Neural progenitor cell (in vitro differentiated cells): ENCODE measurements around the gene GAB2. TPM values are rescaled to one million over a fixed set of nuclear protein-coding genes. Genes with fewer than 3 reads are reported as not detected.

ENCODE experiments used
- DNase-seq: peaks from one replicate; pipeline ENCODE4 v3.0.0-alpha.2; 2016; ENCODE audit warnings: low spot score
- H2AFZ ChIP-seq: fragments of 200-600 bp; sonication (generic); replicated peaks from 2 replicates; pipeline ENCODE4 v1.6.1; 2016; ENCODE audit warnings: antibody characterized with exemption
- H3F3A ChIP-seq: fragments of 200-600 bp; sonication (generic); 2 replicates; pipeline ENCODE4 v1.6.1; 2016; ENCODE audit warnings: antibody characterized with exemption, low read depth
- H3K27ac ChIP-seq: fragments of 200-600 bp; sonication (generic); 2 replicates; pipeline ENCODE4 v1.5.1; 2016; ENCODE audit warnings: mild to moderate bottlenecking
- H3K27me3 ChIP-seq: fragments of 200-600 bp; sonication (generic); 2 replicates; pipeline ENCODE4 v1.6.1; 2016; ENCODE audit warnings: mild to moderate bottlenecking, moderate library complexity
- H3K36me3 ChIP-seq: fragments of 200-600 bp; sonication (generic); 2 replicates; pipeline ENCODE4 v1.5.1; 2016
- H3K4me1 ChIP-seq: fragments of 200-600 bp; sonication (generic); 2 replicates; pipeline ENCODE4 v1.6.1; 2016; ENCODE audit warnings: mixed run types
- H3K4me2 ChIP-seq: fragments of 200-600 bp; sonication (generic); 2 replicates; pipeline ENCODE4 v1.6.1; 2016
- H3K4me3 ChIP-seq: fragments of 200-600 bp; sonication (generic); 2 replicates; pipeline ENCODE4 v1.5.1; 2016
- H3K79me2 ChIP-seq: fragments of 200-600 bp; sonication (generic); 2 replicates; pipeline ENCODE4 v1.6.1; 2016; ENCODE audit warnings: low read depth
- H3K9ac ChIP-seq: fragments of 200-600 bp; sonication (generic); 2 replicates; pipeline ENCODE4 v1.6.1; 2016
- H3K9me3 ChIP-seq: fragments of 200-600 bp; sonication (generic); 2 replicates; pipeline ENCODE4 v1.5.1; 2016; ENCODE audit warnings: low read depth
- H4K20me1 ChIP-seq: fragments of 200-600 bp; sonication (generic); 2 replicates; pipeline ENCODE4 v1.6.1; 2016; ENCODE audit warnings: low read depth
- H3K27ac Mint-ChIP-seq: 3 replicates; pipeline ENCODE4 v1.8.0; 2021; ENCODE audit warnings: mixed read lengths
- H3K27me3 Mint-ChIP-seq: 2 replicates; pipeline ENCODE4 v1.8.0; 2022; ENCODE audit warnings: low read depth, mild to moderate bottlenecking, inconsistent platforms, moderate library complexity, mixed read lengths; ENCODE audit not compliant: insufficient read depth
- H3K36me3 Mint-ChIP-seq: 3 replicates; pipeline ENCODE4 v1.8.0; 2021; ENCODE audit warnings: mixed read lengths
- H3K4me1 Mint-ChIP-seq: 3 replicates; pipeline ENCODE4 v1.8.0; 2021; ENCODE audit warnings: mixed read lengths
- H3K4me3 Mint-ChIP-seq: 3 replicates; pipeline ENCODE4 v1.8.0; 2021; ENCODE audit warnings: mild to moderate bottlenecking, moderate library complexity, mixed read lengths
- H3K9me3 Mint-ChIP-seq: 3 replicates; pipeline ENCODE4 v1.8.0; 2020; ENCODE audit warnings: mixed read lengths
- CTCF ChIP-seq: fragments of 200-600 bp; sonication (generic); IDR thresholded peaks from 2 replicates; pipeline ENCODE4 v1.5.1; 2017; ENCODE audit warnings: antibody characterized with exemption, mild to moderate bottlenecking
- EZH2 ChIP-seq: fragments of 200-600 bp; sonication (generic); IDR thresholded peaks from 2 replicates; pipeline ENCODE4 v1.6.1; 2017; ENCODE audit warnings: antibody characterized with exemption, mild to moderate bottlenecking, moderate library complexity
- EZH2phosphoT487 ChIP-seq: fragments of 200-600 bp; sonication (generic); IDR thresholded peaks from 2 replicates; pipeline ENCODE4 v1.6.1; 2017; ENCODE audit warnings: antibody characterized with exemption
- total RNA-seq: library from RNA; depleted of rRNA; stranded (reverse); fragments of >200 nt; gene quantifications from 2 replicates; pipeline ENCODE4 v1.2.3, GENCODE V29; 2015; ENCODE audit warnings: low replicate concordance

The GAB2 gene
- total RNA-seq, 1 donor from 2014 or later, result 11.1 TPM

- no peak overlapping the region for H3K4me3 ChIP-seq
- peaks cover 19% of the 10 kb centered on the region for H3F3A ChIP-seq
- H3K4me3 Mint-ChIP-seq, result no peak overlapping the region
- peaks cover 30% of the 10 kb centered on the region for H3K4me1 ChIP-seq
- H3K27ac Mint-ChIP-seq, result peak overlapping the region; percentile 67
- H3K27me3 Mint-ChIP-seq, result no peaks in the 10 kb centered on the region
- no peaks in the 10 kb centered on the region for H3K36me3 Mint-ChIP-seq
- H3K36me3 ChIP-seq, result no peaks in the 10 kb centered on the region
- peak; percentile 63 for DNase-seq
- H4K20me1 ChIP-seq, result peaks cover 12% of the 10 kb centered on the region
- H3K27me3 ChIP-seq, result no peaks in the 10 kb centered on the region
- H3K9ac ChIP-seq, result no peak overlapping the region
- peaks cover 58% of the 10 kb centered on the region for H3K79me2 ChIP-seq
- peaks cover 26% of the 10 kb centered on the region for H3K4me1 Mint-ChIP-seq
- no peak overlapping the region for H2AFZ ChIP-seq
- H3K9me3 ChIP-seq, result no peaks in the 10 kb centered on the region
- H3K4me2 ChIP-seq, result peak overlapping the region; percentile 25
- H3K27ac ChIP-seq, result peak overlapping the region; percentile 69
- no peak for TF ChIP-seq EZH2phosphoT487
- no peak for TF ChIP-seq CTCF
- TF ChIP-seq EZH2, result no peak
- H3K9me3 Mint-ChIP-seq, result peaks cover 5% of the 10 kb centered on the region
Observed at GRCh38 chr11:78318321-78319114, 99.1 kb downstream of the GAB2 start.

- Histone ChIP-seq H4K20me1 (peaks cover 16% of the 10 kb centered on the region), H3K4me2 (no peak overlapping the region), H3K79me2 (peaks cover 35% of the 10 kb centered on the region), H3K36me3 (no peaks in the 10 kb centered on the region), H3K4me1 (peaks cover 30% of the 10 kb centered on the region), H2AFZ (no peak overlapping the region), H3F3A (peaks cover 19% of the 10 kb centered on the region), H3K27me3 (no peaks in the 10 kb centered on the region), H3K9ac (no peak overlapping the region), H3K9me3 (no peaks in the 10 kb centered on the region), H3K27ac (no peak overlapping the region), H3K4me3 (no peak overlapping the region)
- no peak overlapping the region for H3K4me3 Mint-ChIP-seq
- peaks cover 26% of the 10 kb centered on the region for H3K4me1 Mint-ChIP-seq
- no peak for TF ChIP-seq CTCF
- no peak for TF ChIP-seq EZH2
- TF ChIP-seq EZH2phosphoT487, result no peak
- DNase-seq, result no peak
- H3K27ac Mint-ChIP-seq, result no peak overlapping the region
- no peaks in the 10 kb centered on the region for H3K27me3 Mint-ChIP-seq
- no peaks in the 10 kb centered on the region for H3K36me3 Mint-ChIP-seq
- peaks cover 2% of the 10 kb centered on the region for H3K9me3 Mint-ChIP-seq
Observed at GRCh38 chr11:78315724-78316123, 101.9 kb downstream of the GAB2 start.

GRCh38 chr11:78314762-78315161 is 102.9 kb downstream of the GAB2 start:
- Mint-ChIP-seq H3K27me3 (no peaks in the 10 kb centered on the region), H3K36me3 (no peaks in the 10 kb centered on the region), H3K9me3 (peaks cover 2% of the 10 kb centered on the region), H3K4me1 (peaks cover 23% of the 10 kb centered on the region), H3K4me3 (no peak overlapping the region), H3K27ac (no peak overlapping the region)
- Histone ChIP-seq H3K27ac (no peak overlapping the region), H3K36me3 (no peaks in the 10 kb centered on the region), H3K4me3 (no peak overlapping the region), H3K27me3 (no peaks in the 10 kb centered on the region), H3K9ac (no peak overlapping the region), H2AFZ (no peak overlapping the region), H3K4me2 (no peak overlapping the region), H4K20me1 (peaks cover 16% of the 10 kb centered on the region), H3K9me3 (no peaks in the 10 kb centered on the region), H3K79me2 (peaks cover 28% of the 10 kb centered on the region), H3F3A (peaks cover 19% of the 10 kb centered on the region), H3K4me1 (peaks cover 30% of the 10 kb centered on the region)
- TF ChIP-seq EZH2 (no peak), EZH2phosphoT487 (no peak), CTCF (no peak)
- DNase-seq, result no peak
